Measurements from ENCODE around the gene DPYD. TPM values are rescaled to one million over a fixed set of nuclear protein-coding genes. Genes with fewer than 3 reads are reported as not detected.

Gene DPYD
- total and polyA plus RNA-seq, 4 experiments from 2014 or later = 49.7 to 58.4 (median 51.9) TPM

GRCh38 chr1:97377432-97378034, 543.3 kb downstream of the DPYD start:
- Histone ChIP-seq H3K36me3 (ENCODE audit: insufficient read depth, low read length) (no peaks in the 10 kb centered on the region), H3K4me3 (ENCODE audit: low read length in 2 of 2) (no peak overlapping the region), H3K27me3 (ENCODE audit: insufficient read depth, low read length) (no peaks in the 10 kb centered on the region), H3K27ac (ENCODE audit: low read depth, low read length) (no peak overlapping the region), H3K9me3 (ENCODE audit: control insufficient read depth in 1 of 2, low read length in 2 of 2) (no peaks in the 10 kb centered on the region), H3K4me1 (ENCODE audit: insufficient read depth, low read length) (no peaks in the 10 kb centered on the region)
- peaks cover 37 to 41% of the 10 kb centered on the region in 2 donors for H3K36me3 Mint-ChIP-seq
- peaks cover 0 to 14% (median 6%) of the 10 kb centered on the region in 4 donors for H3K4me1 Mint-ChIP-seq
- no peaks in the 10 kb centered on the region for H3K9me3 Mint-ChIP-seq
- ChIA-PET CTCF (ENCODE audit: partially characterized antibody) (no interaction called here), POLR2A (ENCODE audit: partially characterized antibody) (no interaction called here)
- no peaks in the 10 kb centered on the region for H3K27me3 Mint-ChIP-seq
- H3K27ac Mint-ChIP-seq = peak overlapping the region in 3 of 7 donors; percentile 11 to 82 (median 81)
- DNase-seq = no peak
- intact Hi-C loops (cut with micrococcal nuclease) = no loop called here
- no peak overlapping the region for H3K4me3 Mint-ChIP-seq

DNA sequence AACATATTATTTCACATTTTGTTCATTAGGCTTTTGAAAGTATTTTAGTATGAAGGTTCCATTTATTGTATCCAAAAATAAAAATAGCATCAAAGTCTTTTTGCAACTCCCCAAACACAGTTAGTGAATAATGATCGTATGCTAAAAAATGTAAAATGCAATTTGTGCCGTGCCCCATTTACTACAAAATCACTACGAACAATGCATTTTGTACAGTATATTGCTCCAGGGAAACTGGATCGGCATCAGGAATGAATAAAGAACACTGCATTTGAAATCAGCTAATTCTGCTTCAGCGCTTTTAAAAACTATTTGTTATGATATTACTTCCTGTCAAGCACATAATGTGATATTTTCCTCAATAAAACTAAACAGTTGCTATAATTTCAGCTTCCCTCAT, 547.8 kb downstream of the DPYD start:
- Histone ChIP-seq H3K4me3 (ENCODE audit: low read length in 2 of 2) (no peak overlapping the region), H3K9me3 (ENCODE audit: control insufficient read depth in 1 of 2, low read length in 2 of 2) (no peaks in the 10 kb centered on the region), H3K27ac (ENCODE audit: low read depth, low read length) (no peak overlapping the region), H3K4me1 (ENCODE audit: insufficient read depth, low read length) (no peaks in the 10 kb centered on the region), H3K27me3 (ENCODE audit: insufficient read depth, low read length) (no peaks in the 10 kb centered on the region), H3K36me3 (ENCODE audit: insufficient read depth, low read length) (no peaks in the 10 kb centered on the region)
- Mint-ChIP-seq H3K4me3 (no peak overlapping the region), H3K9me3 (no peaks in the 10 kb centered on the region), H3K27ac (no peak overlapping the region), H3K27me3 (no peaks in the 10 kb centered on the region), H3K4me1 (peaks cover 0 to 5% (median 3%) of the 10 kb centered on the region in 4 donors), H3K36me3 (peaks cover 44 to 62% of the 10 kb centered on the region in 2 donors)
- POLR2A ChIA-PET (ENCODE audit: partially characterized antibody) = no interaction called here
- CTCF ChIA-PET (ENCODE audit: partially characterized antibody) = no interaction called here
- DNase-seq = no peak
- intact Hi-C loops (cut with micrococcal nuclease) = no loop called here

DNA sequence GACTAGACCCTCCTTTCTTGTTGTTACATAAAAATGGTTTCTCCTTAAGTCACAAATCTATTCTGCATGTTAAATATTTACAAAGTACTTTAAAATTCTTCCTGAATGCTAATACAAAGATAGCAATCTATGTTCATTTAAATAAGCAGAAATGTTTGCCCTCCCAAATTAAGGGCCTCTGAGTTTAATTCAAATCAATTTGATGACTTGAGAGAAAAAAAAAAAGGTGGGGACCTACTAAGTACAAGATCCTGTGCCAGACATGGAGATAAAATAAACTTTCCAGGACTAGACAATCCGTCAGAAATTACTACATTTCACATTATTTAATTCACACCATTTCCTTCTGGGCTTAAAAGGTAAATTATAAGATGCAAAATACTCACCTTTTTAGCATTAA, 548.3 kb downstream of the DPYD start:
- H3K27me3 ChIP-seq (ENCODE audit: insufficient read depth, low read length) = no peaks in the 10 kb centered on the region
- Mint-ChIP-seq H3K27ac (no peak overlapping the region), H3K4me3 (no peak overlapping the region), H3K36me3 (peaks cover 44 to 64% of the 10 kb centered on the region in 2 donors), H3K27me3 (no peaks in the 10 kb centered on the region), H3K4me1 (peaks cover 0 to 3% (median under 1%) of the 10 kb centered on the region in 4 donors), H3K9me3 (no peaks in the 10 kb centered on the region)
- ChIA-PET CTCF (ENCODE audit: partially characterized antibody) (no interaction called here), POLR2A (ENCODE audit: partially characterized antibody) (no interaction called here)
- DNase-seq = no peak
- no peaks in the 10 kb centered on the region for H3K4me1 ChIP-seq (ENCODE audit: insufficient read depth, low read length)
- H3K36me3 ChIP-seq (ENCODE audit: insufficient read depth, low read length) = no peaks in the 10 kb centered on the region
- no peak overlapping the region for H3K27ac ChIP-seq (ENCODE audit: low read depth, low read length)
- H3K9me3 ChIP-seq (ENCODE audit: control insufficient read depth in 1 of 2, low read length in 2 of 2) = no peaks in the 10 kb centered on the region
- H3K4me3 ChIP-seq (ENCODE audit: low read length in 2 of 2) = no peak overlapping the region
- intact Hi-C loops (cut with micrococcal nuclease) = no loop called here

GRCh38 chr1:97368296-97368695, 552.5 kb downstream of the DPYD start:
- H3K4me1 Mint-ChIP-seq = peaks cover 0 to 4% (median 0%) of the 10 kb centered on the region in 4 donors
- no peaks in the 10 kb centered on the region for H3K36me3 ChIP-seq (ENCODE audit: insufficient read depth, low read length)
- H3K9me3 Mint-ChIP-seq = peaks cover 0 to 4% (median 0%) of the 10 kb centered on the region in 8 donors
- ChIA-PET CTCF (ENCODE audit: partially characterized antibody) (no interaction called here), POLR2A (ENCODE audit: partially characterized antibody) (no interaction called here)
- H3K27me3 Mint-ChIP-seq = no peaks in the 10 kb centered on the region
- H3K36me3 Mint-ChIP-seq = peaks cover 46 to 67% of the 10 kb centered on the region in 2 donors
- intact Hi-C loops (cut with micrococcal nuclease) = no loop called here
- no peaks in the 10 kb centered on the region for H3K9me3 ChIP-seq (ENCODE audit: control insufficient read depth in 1 of 2, low read length in 2 of 2)
- no peak for DNase-seq
- H3K27ac Mint-ChIP-seq = no peak overlapping the region
- H3K4me1 ChIP-seq (ENCODE audit: insufficient read depth, low read length) = no peaks in the 10 kb centered on the region
- H3K27me3 ChIP-seq (ENCODE audit: insufficient read depth, low read length) = no peaks in the 10 kb centered on the region
- H3K4me3 ChIP-seq (ENCODE audit: low read length in 2 of 2) = no peak overlapping the region
- H3K27ac ChIP-seq (ENCODE audit: low read depth, low read length) = no peak overlapping the region
- H3K4me3 Mint-ChIP-seq = no peak overlapping the region

DNA sequence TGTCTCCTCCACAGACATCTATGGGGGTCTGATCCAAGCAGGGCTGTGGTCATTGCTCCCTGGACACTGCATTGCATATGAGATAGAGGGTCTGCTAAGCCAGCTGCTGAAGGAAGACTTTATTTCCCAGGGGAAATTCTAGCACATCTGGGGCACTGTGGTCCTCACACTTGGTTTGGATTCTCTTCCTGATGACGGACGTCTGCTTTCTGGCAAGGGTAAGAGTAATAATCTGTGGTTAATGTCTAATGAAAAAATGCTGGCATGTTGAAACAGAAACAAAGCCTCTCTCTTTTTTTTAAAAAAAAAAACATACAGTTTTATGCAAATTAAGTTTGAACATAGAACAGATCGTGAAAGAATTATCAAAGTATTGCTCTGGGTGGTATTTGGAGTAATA, 553.9 kb downstream of the DPYD start:
- no peak overlapping the region for H3K4me3 Mint-ChIP-seq
- CTCF ChIA-PET (ENCODE audit: partially characterized antibody) = no interaction called here
- H3K27ac Mint-ChIP-seq = no peak overlapping the region
- H3K4me1 Mint-ChIP-seq = peaks cover 0 to 4% (median 0%) of the 10 kb centered on the region in 4 donors
- peaks cover 0 to 4% (median 0%) of the 10 kb centered on the region in 8 donors for H3K9me3 Mint-ChIP-seq
- POLR2A ChIA-PET (ENCODE audit: partially characterized antibody) = no interaction called here
- DNase-seq = no peak
- Histone ChIP-seq H3K4me1 (ENCODE audit: insufficient read depth, low read length) (no peaks in the 10 kb centered on the region), H3K27ac (ENCODE audit: low read depth, low read length) (no peak overlapping the region), H3K27me3 (ENCODE audit: insufficient read depth, low read length) (no peaks in the 10 kb centered on the region), H3K9me3 (ENCODE audit: control insufficient read depth in 1 of 2, low read length in 2 of 2) (no peaks in the 10 kb centered on the region), H3K4me3 (ENCODE audit: low read length in 2 of 2) (no peak overlapping the region), H3K36me3 (ENCODE audit: insufficient read depth, low read length) (no peaks in the 10 kb centered on the region)
- intact Hi-C loops (cut with micrococcal nuclease) = no loop called here
- H3K27me3 Mint-ChIP-seq = no peaks in the 10 kb centered on the region
- H3K36me3 Mint-ChIP-seq = peaks cover 50 to 70% of the 10 kb centered on the region in 2 donors

GRCh38 chr1:97365026-97365425, 555.8 kb downstream of the DPYD start:
- POLR2A ChIA-PET (ENCODE audit: partially characterized antibody) = no interaction called here

DNA sequence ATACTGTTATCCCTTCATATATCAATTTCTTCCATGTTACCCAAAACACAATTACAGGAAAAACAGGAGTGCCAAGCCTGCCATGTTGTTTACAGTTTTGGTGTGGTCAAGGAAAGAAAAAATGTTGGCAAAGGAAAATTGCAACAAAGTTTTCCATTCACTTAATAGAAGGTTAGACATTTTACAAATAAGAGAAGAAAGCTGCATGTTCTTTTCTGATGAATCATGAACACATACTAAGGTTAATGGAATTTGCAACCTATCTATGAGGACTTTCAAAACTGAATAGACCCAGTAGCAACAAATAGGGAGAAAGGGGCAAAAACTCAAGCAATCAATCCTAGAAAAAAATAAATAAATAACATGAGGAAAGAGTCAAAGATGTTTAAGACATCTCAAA, 556.7 kb downstream of the DPYD start:
- intact Hi-C loops (cut with micrococcal nuclease) = no loop called here
- H3K36me3 ChIP-seq (ENCODE audit: insufficient read depth, low read length) = no peaks in the 10 kb centered on the region

More at GRCh38 chr1:97365026-97365425, 555.8 kb downstream of the DPYD start:
- Histone ChIP-seq H3K4me3 (ENCODE audit: low read length in 2 of 2) (no peak overlapping the region), H3K27me3 (ENCODE audit: insufficient read depth, low read length) (no peaks in the 10 kb centered on the region), H3K27ac (ENCODE audit: low read depth, low read length) (no peak overlapping the region), H3K36me3 (ENCODE audit: insufficient read depth, low read length) (no peaks in the 10 kb centered on the region), H3K4me1 (ENCODE audit: insufficient read depth, low read length) (no peaks in the 10 kb centered on the region), H3K9me3 (ENCODE audit: control insufficient read depth in 1 of 2, low read length in 2 of 2) (no peaks in the 10 kb centered on the region)
- Mint-ChIP-seq H3K4me1 (peaks cover 0 to 4% (median 0%) of the 10 kb centered on the region in 4 donors), H3K27me3 (no peaks in the 10 kb centered on the region), H3K4me3 (no peak overlapping the region), H3K9me3 (peaks cover 0 to 4% (median 0%) of the 10 kb centered on the region in 8 donors), H3K27ac (no peak overlapping the region), H3K36me3 (peaks cover 55 to 76% of the 10 kb centered on the region in 2 donors)
- intact Hi-C loops (cut with micrococcal nuclease) = no loop called here
- CTCF ChIA-PET (ENCODE audit: partially characterized antibody) = no interaction called here
- DNase-seq = no peak

More for the DNA sequence above, 556.7 kb downstream of the DPYD start:
- Mint-ChIP-seq H3K36me3 (peaks cover 53 to 80% of the 10 kb centered on the region in 2 donors), H3K27ac (no peak overlapping the region), H3K4me1 (peaks cover 0 to 6% (median 0%) of the 10 kb centered on the region in 4 donors), H3K4me3 (no peak overlapping the region), H3K27me3 (no peaks in the 10 kb centered on the region), H3K9me3 (peaks cover 0 to 4% (median 3%) of the 10 kb centered on the region in 8 donors)
- ChIA-PET POLR2A (ENCODE audit: partially characterized antibody) (no interaction called here), CTCF (ENCODE audit: partially characterized antibody) (no interaction called here)
- H3K4me3 ChIP-seq (ENCODE audit: low read length in 2 of 2) = no peak overlapping the region
- no peaks in the 10 kb centered on the region for H3K4me1 ChIP-seq (ENCODE audit: insufficient read depth, low read length)
- H3K9me3 ChIP-seq (ENCODE audit: control insufficient read depth in 1 of 2, low read length in 2 of 2) = no peaks in the 10 kb centered on the region
- H3K27ac ChIP-seq (ENCODE audit: low read depth, low read length) = no peak overlapping the region
- H3K27me3 ChIP-seq (ENCODE audit: insufficient read depth, low read length) = no peaks in the 10 kb centered on the region
- no peak for DNase-seq

Data from CD4-positive, alpha-beta memory T cell (primary cell).